Activated CD4-positive, alpha-beta T cell treated with anti-CD3 and anti-CD28 coated beads, Interleukin-10, Interleukin-2, amounts not matched to agents 100 ng/mL and 50 ng/mL, durations not matched to agents 16 hours and 8 hours (primary cell): ENCODE data around the gene GRPEL2.

Source experiments
- DNase-seq: peaks from one replicate; pipeline ENCODE4 v3.0.0-alpha.2; 2020

Gene GRPEL2

DNA sequence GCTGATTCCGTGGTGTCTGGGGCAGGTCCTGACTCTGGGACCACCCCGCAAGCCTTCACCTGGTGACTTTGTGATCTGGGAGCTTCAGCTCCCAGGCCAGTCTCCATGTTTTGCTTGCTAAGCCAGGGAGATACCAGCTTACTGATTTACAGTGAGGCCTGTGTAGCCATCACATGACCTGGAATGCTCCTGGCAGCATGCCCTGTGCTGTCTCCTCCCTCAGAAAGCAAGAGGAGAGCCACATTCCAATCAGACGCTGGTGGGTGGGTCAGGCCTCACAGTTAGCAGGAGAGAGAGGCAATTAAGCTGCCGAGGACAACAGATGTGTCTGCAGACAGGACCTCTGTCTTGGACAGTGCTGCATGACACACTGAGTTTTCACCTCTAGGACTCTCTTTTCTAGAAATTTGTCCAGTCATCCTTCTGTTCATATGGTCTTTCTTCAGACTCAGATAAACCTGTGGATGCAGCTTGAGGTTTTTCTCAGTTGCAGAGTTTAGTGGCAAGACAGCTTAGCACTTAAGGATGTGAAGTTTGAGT lies 24.4 kb upstream of the GRPEL2 start:
- DNase-seq, result peak; percentile 34

DNA sequence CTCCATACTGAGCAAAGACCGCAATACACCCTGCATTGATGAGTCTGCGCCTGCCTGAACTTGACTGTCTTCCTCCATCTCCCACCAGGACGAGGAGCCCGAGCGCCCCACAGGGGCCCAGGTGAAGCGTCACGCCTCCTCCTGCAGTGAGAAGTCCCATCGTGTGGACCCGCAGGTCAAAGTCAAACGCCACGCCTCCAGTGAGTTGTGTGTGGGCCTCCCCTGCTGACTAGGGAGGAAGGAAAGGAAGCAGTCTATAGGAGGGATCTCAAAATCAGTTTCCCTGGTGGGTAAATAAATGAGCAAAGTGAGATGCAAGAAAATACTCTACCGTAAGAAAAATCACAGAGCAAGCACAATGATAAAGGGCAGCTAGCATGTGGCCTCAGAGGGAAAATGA lies 22.8 kb upstream of the GRPEL2 start:
- DNase-seq, result no peak

DNA sequence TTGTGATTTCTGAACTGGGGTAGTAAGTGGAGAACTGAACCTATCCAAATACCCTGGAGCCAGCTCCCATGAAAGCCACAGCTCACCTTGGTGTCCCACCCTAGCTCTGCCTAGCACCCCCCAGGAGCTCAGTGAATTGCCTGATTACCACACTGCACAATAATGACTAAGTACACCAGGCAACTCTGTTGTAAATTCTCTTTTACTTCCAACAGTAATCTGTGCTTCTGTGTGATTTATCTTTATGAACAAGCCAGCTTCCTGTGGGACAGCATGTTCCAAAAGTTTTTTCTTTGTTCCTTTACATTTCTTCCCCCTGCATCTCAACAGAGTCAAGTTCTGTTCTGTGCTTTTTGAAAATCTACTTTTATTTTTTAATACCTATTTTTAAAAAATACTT lies 22.1 kb upstream of the GRPEL2 start:
- DNase-seq, result no peak

DNA sequence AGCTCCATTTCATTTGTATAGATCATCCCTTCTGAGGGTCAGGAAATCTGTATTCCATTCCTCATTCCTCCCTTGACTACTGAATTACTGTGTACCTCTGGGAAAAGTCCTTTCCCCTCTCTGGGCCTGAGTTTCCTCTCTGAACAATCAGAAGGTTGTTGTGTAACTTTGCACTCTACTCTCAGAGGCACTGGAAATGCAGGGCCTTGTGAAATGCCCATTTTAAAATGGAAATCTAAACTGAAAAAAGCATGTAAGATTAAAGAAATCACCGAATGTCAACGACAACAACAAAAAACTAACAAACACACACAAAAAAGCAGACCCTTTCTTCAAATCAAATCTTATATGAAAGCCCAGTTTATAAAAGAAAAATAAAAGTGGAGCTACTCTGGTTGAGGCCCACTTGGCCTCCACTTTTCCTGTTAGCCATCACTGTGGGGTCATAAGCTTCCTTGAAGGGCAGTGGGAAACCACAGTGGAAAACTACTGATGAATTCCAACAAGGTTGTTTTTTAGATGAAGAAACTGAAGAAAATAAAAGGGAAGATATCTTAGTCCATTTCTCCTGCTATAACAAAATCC lies 21.6 kb upstream of the GRPEL2 start:
- no peak for DNase-seq

GRCh38 chr5:149324641-149325040 lies 20.7 kb upstream of the GRPEL2 start:
- no peak for DNase-seq

DNA sequence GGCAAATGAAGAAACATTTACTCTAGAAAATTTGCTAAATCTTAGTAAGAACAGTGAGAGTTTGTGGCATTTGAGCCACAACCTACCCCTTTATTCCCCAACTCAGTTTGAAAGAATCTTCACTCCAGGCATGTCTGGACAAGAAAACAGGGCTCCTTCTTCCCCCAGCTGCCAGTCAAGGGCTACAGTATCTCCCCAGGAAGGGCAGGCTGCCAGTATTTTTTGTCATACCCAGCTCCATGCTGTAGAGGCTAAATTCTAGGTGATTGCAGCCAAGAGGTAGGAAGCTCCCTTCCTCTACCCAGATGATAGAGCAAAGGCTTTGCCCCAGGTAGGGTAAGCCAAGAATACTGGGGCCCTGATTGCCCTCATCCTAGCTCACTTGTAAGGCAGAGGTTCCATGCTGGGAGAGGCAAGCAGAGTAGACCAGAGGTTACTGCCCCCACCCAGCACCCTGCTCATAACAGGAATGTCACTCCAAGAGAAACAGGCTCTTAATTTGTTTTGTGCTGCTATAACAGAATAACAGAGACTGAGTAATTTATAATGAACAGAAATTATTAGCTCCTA lies 20.0 kb upstream of the GRPEL2 start:
- DNase-seq, result no peak

DNA sequence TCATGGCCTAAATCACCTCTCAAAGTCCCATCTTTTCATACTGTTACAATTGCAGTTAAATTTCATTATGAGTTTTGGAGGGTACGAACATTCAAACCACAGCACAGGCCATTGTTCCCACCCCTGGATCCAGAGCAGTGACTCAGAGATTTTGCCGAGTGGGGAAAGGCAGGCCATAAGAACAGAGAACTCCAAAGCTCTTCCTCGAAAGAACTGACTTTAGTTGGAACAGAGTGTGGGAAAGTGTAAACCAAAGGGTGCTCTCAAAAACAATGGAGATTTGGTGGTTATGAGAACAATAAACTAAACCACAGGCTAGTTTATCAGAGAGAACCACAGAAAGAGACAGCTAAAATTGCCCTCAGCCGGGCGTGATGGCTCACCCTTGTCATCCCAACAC lies 19.4 kb upstream of the GRPEL2 start:
- no peak for DNase-seq

- no peak for DNase-seq
These were observed 18.7 kb upstream of the GRPEL2 start for GRCh38 chr5:149326611-149327010.

- no peak for DNase-seq
These were observed 17.1 kb upstream of the GRPEL2 start for GRCh38 chr5:149328177-149328576.

DNA sequence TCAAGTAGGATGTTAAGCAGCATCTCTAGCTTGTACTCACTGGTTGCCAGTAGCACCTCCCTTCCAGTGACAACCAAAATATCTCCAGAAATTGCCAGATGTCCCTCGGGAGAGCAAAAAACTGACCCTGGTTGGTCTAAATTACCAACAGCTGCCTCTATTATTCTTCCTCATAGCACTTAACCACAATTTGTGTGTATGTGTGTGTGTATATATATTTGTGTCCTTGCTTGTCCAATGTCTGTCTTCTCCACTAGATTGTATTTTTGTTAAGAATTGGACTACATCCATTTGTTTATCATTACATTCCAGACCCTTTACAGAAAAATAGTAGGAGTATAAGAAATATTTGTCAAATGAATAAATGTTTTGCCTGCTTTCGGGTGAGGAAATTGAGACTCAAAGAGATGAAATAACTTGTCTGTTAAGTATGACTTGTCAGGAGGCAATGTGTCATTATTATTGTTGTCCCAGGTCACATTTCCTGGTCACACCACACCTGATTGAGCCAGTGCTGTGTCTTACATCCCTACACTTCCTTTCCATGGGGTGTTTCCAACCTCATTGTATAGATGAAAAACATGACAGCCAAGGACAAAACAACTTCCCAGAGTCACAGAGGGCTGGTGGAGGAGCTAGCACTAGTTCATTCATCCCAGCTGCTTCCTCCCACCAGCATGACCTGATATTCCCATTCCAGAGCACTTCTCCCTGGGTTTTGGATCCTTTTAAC lies 11.4 kb upstream of the GRPEL2 start:
- no peak for DNase-seq

GRCh38 chr5:149337736-149338135 lies 7.6 kb upstream of the GRPEL2 start:
- DNase-seq, result no peak

- DNase-seq, result no peak
These were observed 6.9 kb upstream of the GRPEL2 start for GRCh38 chr5:149338364-149338763.

DNA sequence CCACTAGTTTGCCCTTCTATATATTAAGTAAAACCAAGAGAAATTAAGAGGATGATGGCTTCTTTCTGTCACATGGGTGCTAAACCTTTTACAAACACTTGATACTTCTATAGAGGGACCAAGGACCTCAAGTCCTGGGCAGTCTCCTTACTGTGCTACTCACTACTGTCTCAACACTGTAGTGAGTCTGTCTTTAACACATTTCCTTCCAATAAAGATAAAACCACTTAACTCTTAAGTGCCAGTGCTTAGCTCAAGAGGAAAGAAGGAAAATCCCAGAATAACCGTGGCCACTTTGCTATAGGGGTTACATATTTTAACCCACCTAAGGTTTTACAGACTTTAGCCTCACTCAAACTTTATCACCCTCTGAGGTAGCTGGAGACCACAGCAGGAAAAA lies 4.4 kb upstream of the GRPEL2 start:
- DNase-seq, result no peak

GRCh38 chr5:149341876-149342275 lies 3.4 kb upstream of the GRPEL2 start:
- DNase-seq, result no peak

- DNase-seq, result no peak
These were observed 1.1 kb upstream of the GRPEL2 start for GRCh38 chr5:149344151-149344550.

GRCh38 chr5:149345892-149346222 lies 558 bp downstream of the GRPEL2 start:
- DNase-seq, result peak; percentile 39

GRCh38 chr5:149348518-149348917 lies 3.2 kb downstream of the GRPEL2 start:
- peak; percentile 73 for DNase-seq

GRCh38 chr5:149349382-149349781 lies 4.1 kb downstream of the GRPEL2 start:
- no peak for DNase-seq

DNA sequence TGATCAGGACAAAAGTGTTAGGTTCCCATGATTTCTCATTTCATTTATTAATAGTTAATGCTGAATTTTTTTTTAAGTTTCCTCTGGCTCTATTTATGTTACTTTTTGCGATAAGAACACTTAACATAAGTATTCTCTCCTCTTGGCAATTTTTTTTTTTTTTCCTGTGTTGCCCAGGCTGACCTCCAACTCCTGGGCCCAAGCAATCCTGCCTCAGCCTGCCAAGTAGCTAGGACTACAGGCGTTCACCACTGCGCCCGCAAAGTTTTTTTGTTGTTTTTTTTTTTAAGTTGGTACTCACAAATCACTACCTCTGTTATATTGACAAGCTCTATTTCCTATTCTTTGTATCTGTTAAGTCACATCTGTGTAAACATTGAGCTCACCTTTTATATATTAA lies 6.9 kb downstream of the GRPEL2 start:
- DNase-seq, result no peak

GRCh38 chr5:149353911-149354310 lies 8.6 kb downstream of the GRPEL2 start:
- no peak for DNase-seq

- peak; percentile 49 for DNase-seq
These were observed 10.4 kb downstream of the GRPEL2 start for GRCh38 chr5:149355688-149356087.

DNA sequence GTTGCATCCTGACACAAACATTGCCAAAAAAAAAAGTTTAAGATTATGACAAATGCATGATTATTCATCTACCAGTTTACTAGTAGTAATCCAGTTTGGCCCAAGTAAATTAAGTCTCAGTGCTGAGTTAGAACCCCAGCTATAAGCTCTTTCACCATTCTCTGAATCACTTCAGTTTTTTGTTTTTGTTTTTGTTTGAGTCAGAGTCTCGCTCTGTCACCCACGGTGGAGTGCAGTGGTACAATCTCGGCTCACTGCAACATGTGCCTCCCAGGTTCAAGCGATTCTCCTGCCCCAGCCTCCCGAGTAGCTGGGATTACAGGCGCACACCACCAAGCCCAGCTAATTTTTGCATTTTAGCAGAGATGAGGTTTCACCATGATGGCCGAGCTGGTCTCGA lies 11.1 kb downstream of the GRPEL2 start:
- peak; percentile 68 for DNase-seq

DNA sequence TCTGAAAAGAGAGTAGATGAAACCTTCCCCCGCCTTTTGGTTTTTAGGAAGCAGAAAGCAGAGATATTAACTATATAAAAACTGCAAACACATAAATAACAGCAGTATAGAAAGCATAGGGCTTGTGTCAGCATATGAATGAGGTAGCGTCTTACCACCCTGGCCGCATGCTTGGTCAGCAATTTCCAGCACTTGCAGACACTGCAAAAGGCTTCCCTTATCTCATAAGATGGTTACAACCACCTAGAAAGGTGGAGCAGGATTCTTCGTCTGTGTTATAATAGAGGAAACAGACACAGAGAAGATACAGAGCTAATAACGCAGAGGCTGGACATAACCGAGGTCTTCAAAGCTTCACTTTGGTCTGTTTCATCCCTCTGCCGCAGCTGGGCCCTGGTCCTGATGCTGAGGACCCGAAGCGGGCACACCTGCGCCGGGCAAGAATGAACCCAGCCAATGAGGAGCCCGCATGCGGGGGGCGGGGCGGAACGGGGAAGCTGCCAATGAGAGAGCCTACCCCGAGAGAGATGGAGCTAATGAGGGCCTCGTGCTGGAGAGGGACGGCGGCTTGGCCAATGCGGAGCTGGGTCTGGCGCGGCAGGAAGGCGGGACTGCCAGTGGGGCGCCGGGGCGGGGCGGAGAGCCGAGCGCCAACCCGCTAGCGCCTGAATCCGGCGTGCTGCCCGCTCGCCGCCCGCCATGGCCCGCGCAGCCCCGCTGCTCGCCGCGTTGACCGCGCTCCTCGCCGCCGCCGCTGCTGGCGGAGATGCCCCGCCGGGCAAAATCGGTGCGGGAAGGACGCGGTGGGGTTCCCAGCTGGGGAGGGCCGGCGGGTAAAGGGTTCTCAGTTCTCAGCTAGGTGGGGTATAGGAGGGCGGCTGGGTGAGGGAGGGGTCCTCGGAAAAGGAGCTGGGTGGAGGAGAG lies 12.3 kb downstream of the GRPEL2 start, which contains the start of gene PCYOX1L:
TSS of gene PCYOX1L (plus strand) at position 677 of the 924 bp plus-strand sequence. CDS start at position 700, 23 bp downstream.
- peak; percentile 98 for DNase-seq
